ENCODE measurements around the gene GRK3.
"Not testable (repeated sequence)": the region's sequence is repeated elsewhere in the genome, so short reads cannot be mapped to it uniquely, and the experiment has no call there.

The GRK3 gene

GRCh38 chr22:25563761-25564319 is 635 bp upstream of the GRK3 start:
- Histone ChIP-seq H3K36me3 (ENCODE audit: insufficient read depth, insufficient read length, low read length) (no peaks in the 10 kb centered on the region), H3K27me3 (ENCODE audit: insufficient read depth, insufficient read length) (peaks cover 30% of the 10 kb centered on the region), H3K9ac (ENCODE audit: insufficient read length, low read depth) (no peak overlapping the region), H3K4me3 (ENCODE audit: insufficient read length, low read depth) (peak overlapping the region; percentile 57), H3K4me1 (ENCODE audit: insufficient read depth, insufficient read length) (peaks cover 1% of the 10 kb centered on the region), H3K9me3 (ENCODE audit: insufficient read depth, low read length) (no peaks in the 10 kb centered on the region)
- no peak for DNase-seq (ENCODE audit: low read depth, low spot score)
- no peak for TF ChIP-seq ZNF274 (IDR thresholded peaks at IDR 0.05; ENCODE audit: low read depth, low read length)
- TF ChIP-seq YY1 (IDR thresholded peaks at IDR 0.05; ENCODE audit: insufficient read depth, insufficient read length), result no peak
- no peak for TF ChIP-seq SUZ12 (IDR thresholded peaks at IDR 0.05; ENCODE audit: extremely low read depth, insufficient read depth, insufficient read length)

GRCh38 chr22:25564979-25565677 is 653 bp downstream of the GRK3 start:
- TF ChIP-seq SUZ12 (IDR thresholded peaks at IDR 0.05; ENCODE audit: extremely low read depth, insufficient read depth, insufficient read length) (no peak), ZNF274 (IDR thresholded peaks at IDR 0.05; ENCODE audit: low read depth, low read length) (no peak), YY1 (IDR thresholded peaks at IDR 0.05; ENCODE audit: insufficient read depth, insufficient read length) (no peak)
- DNase-seq (ENCODE audit: low read depth, low spot score), result peak; percentile 13
- Histone ChIP-seq H3K9ac (ENCODE audit: insufficient read length, low read depth) (peak overlapping the region; percentile 76), H3K36me3 (ENCODE audit: insufficient read depth, insufficient read length, low read length) (no peaks in the 10 kb centered on the region), H3K27me3 (ENCODE audit: insufficient read depth, insufficient read length) (peaks cover 21% of the 10 kb centered on the region), H3K9me3 (ENCODE audit: insufficient read depth, low read length) (no peaks in the 10 kb centered on the region), H3K4me3 (ENCODE audit: insufficient read length, low read depth) (peak overlapping the region; percentile 64), H3K4me1 (ENCODE audit: insufficient read depth, insufficient read length) (peaks cover 1% of the 10 kb centered on the region)

GRCh38 chr22:25566186-25566897 is 1.9 kb downstream of the GRK3 start:
- Histone ChIP-seq H3K4me1 (ENCODE audit: insufficient read depth, insufficient read length) (peaks cover 1% of the 10 kb centered on the region), H3K9ac (ENCODE audit: insufficient read length, low read depth) (no peak overlapping the region), H3K9me3 (ENCODE audit: insufficient read depth, low read length) (no peaks in the 10 kb centered on the region), H3K27me3 (ENCODE audit: insufficient read depth, insufficient read length) (peaks cover 21% of the 10 kb centered on the region), H3K36me3 (ENCODE audit: insufficient read depth, insufficient read length, low read length) (no peaks in the 10 kb centered on the region), H3K4me3 (ENCODE audit: insufficient read length, low read depth) (no peak overlapping the region)
- TF ChIP-seq YY1 (IDR thresholded peaks at IDR 0.05; ENCODE audit: insufficient read depth, insufficient read length) (no peak), SUZ12 (IDR thresholded peaks at IDR 0.05; ENCODE audit: extremely low read depth, insufficient read depth, insufficient read length) (no peak), ZNF274 (IDR thresholded peaks at IDR 0.05; ENCODE audit: low read depth, low read length) (no peak)
- DNase-seq (ENCODE audit: low read depth, low spot score), result no peak

GRCh38 chr22:25566898-25567235 is 2.4 kb downstream of the GRK3 start:
- no peak for DNase-seq (ENCODE audit: low read depth, low spot score)
- H3K4me3 ChIP-seq (ENCODE audit: insufficient read length, low read depth), result no peak overlapping the region
- no peak overlapping the region for H3K9ac ChIP-seq (ENCODE audit: insufficient read length, low read depth)
- no peaks in the 10 kb centered on the region for H3K9me3 ChIP-seq (ENCODE audit: insufficient read depth, low read length)
- H3K27me3 ChIP-seq (ENCODE audit: insufficient read depth, insufficient read length), result peaks cover 21% of the 10 kb centered on the region
- H3K4me1 ChIP-seq (ENCODE audit: insufficient read depth, insufficient read length), result peaks cover 1% of the 10 kb centered on the region
- no peak for TF ChIP-seq YY1 (IDR thresholded peaks at IDR 0.05; ENCODE audit: insufficient read depth, insufficient read length)
- TF ChIP-seq SUZ12 (IDR thresholded peaks at IDR 0.05; ENCODE audit: extremely low read depth, insufficient read depth, insufficient read length), result no peak
- no peak for TF ChIP-seq ZNF274 (IDR thresholded peaks at IDR 0.05; ENCODE audit: low read depth, low read length)
- no peaks in the 10 kb centered on the region for H3K36me3 ChIP-seq (ENCODE audit: insufficient read depth, insufficient read length, low read length)

GRCh38 chr22:25567251-25567675 is 2.8 kb downstream of the GRK3 start:
- no peak overlapping the region for H3K4me3 ChIP-seq (ENCODE audit: insufficient read length, low read depth)
- H3K4me1 ChIP-seq (ENCODE audit: insufficient read depth, insufficient read length), result peaks cover 1% of the 10 kb centered on the region
- H3K27me3 ChIP-seq (ENCODE audit: insufficient read depth, insufficient read length), result peaks cover 21% of the 10 kb centered on the region
- H3K9ac ChIP-seq (ENCODE audit: insufficient read length, low read depth), result no peak overlapping the region
- H3K36me3 ChIP-seq (ENCODE audit: insufficient read depth, insufficient read length, low read length), result no peaks in the 10 kb centered on the region
- DNase-seq (ENCODE audit: low read depth, low spot score), result no peak
- H3K9me3 ChIP-seq (ENCODE audit: insufficient read depth, low read length), result no peaks in the 10 kb centered on the region
- TF ChIP-seq YY1 (IDR thresholded peaks at IDR 0.05; ENCODE audit: insufficient read depth, insufficient read length) (no peak), ZNF274 (IDR thresholded peaks at IDR 0.05; ENCODE audit: low read depth, low read length) (no peak), SUZ12 (IDR thresholded peaks at IDR 0.05; ENCODE audit: extremely low read depth, insufficient read depth, insufficient read length) (no peak)

- H3K4me3 ChIP-seq (ENCODE audit: insufficient read length, low read depth); DNase-seq (ENCODE audit: low read depth, low spot score); H3K9me3 ChIP-seq (ENCODE audit: insufficient read depth, low read length); H3K36me3 ChIP-seq (ENCODE audit: insufficient read depth, insufficient read length, low read length); H3K4me1 ChIP-seq (ENCODE audit: insufficient read depth, insufficient read length); H3K9ac ChIP-seq (ENCODE audit: insufficient read length, low read depth): not testable (repeated sequence)
- H3K27me3 ChIP-seq (ENCODE audit: insufficient read depth, insufficient read length), result peaks cover 14% of the 10 kb centered on the region
These were observed 3.6 kb downstream of the GRK3 start for GRCh38 chr22:25568066-25568465.

GRCh38 chr22:25569361-25569760 is 4.9 kb downstream of the GRK3 start:
- Histone ChIP-seq H3K4me1 (ENCODE audit: insufficient read depth, insufficient read length) (peaks cover 1% of the 10 kb centered on the region), H3K36me3 (ENCODE audit: insufficient read depth, insufficient read length, low read length) (no peaks in the 10 kb centered on the region), H3K9me3 (ENCODE audit: insufficient read depth, low read length) (no peaks in the 10 kb centered on the region), H3K9ac (ENCODE audit: insufficient read length, low read depth) (no peak overlapping the region), H3K4me3 (ENCODE audit: insufficient read length, low read depth) (no peak overlapping the region), H3K27me3 (ENCODE audit: insufficient read depth, insufficient read length) (peaks cover 2% of the 10 kb centered on the region)
- TF ChIP-seq ZNF274 (IDR thresholded peaks at IDR 0.05; ENCODE audit: low read depth, low read length) (no peak), SUZ12 (IDR thresholded peaks at IDR 0.05; ENCODE audit: extremely low read depth, insufficient read depth, insufficient read length) (no peak), YY1 (IDR thresholded peaks at IDR 0.05; ENCODE audit: insufficient read depth, insufficient read length) (no peak)
- DNase-seq (ENCODE audit: low read depth, low spot score), result no peak

All from NT2/D1 (cell line).